Prostate gland (tissue), 2 donors: ENCODE results near the gene LNX1. TPM values are rescaled to one million over a fixed set of nuclear protein-coding genes. Genes with fewer than 3 reads are reported as not detected.

Experiments
- DNase-seq: peaks from one replicate; pipeline ENCODE4 v3.0.0-alpha.2; 2019; ENCODE audit warnings: low spot score
- H3K27ac ChIP-seq, 2 donors: fragments of 200-600 bp; sonication (generic); 2 replicates each; pipeline ENCODE4 v1.5.1; 2017 to 2019
- H3K27me3 ChIP-seq: fragments of 200-600 bp; sonication (generic); replicated peaks from 2 replicates; pipeline ENCODE4 v1.5.1; 2019; ENCODE audit not compliant: insufficient read depth
- H3K36me3 ChIP-seq, 2 donors: fragments of 200-600 bp; sonication (generic); 1 replicate in 1 of 2; 2 replicates in 1 of 2; pipeline versions ENCODE4 v1.5.1 to v1.8.1; 2017 to 2019
- H3K4me1 ChIP-seq: fragments of 200-600 bp; sonication (generic); replicated peaks from 2 replicates; pipeline ENCODE4 v1.5.1; 2019
- H3K4me3 ChIP-seq, 2 donors: fragments of 200-600 bp; sonication (generic); 2 replicates each; pipeline ENCODE4 v1.5.1; 2017 to 2019
- H3K9me3 ChIP-seq: fragments of 200-600 bp; sonication (generic); 2 replicates; pipeline ENCODE4 v1.5.1; 2017
- CTCF ChIP-seq, 4 experiments: fragments of 200-600 bp in 2 of 4; fragments of 450-650 bp in 2 of 4; sonication (generic) in 2 of 4; IDR thresholded peaks; 1 replicate in 3 of 4; 2 replicates in 1 of 4; pipeline ENCODE4 v1.5.1; 2016 to 2019; ENCODE audit warnings: antibody characterized with exemption in 4 of 4, mild to moderate bottlenecking in 2 of 4, moderate library complexity in 2 of 4
- POLR2A ChIP-seq: fragments of 450-650 bp; IDR thresholded peaks from one replicate; pipeline ENCODE4 v1.6.1; 2016; ENCODE audit warnings: antibody characterized with exemption, mild to moderate bottlenecking
- POLR2AphosphoS5 ChIP-seq: sonication (generic); formaldehyde crosslinking; IDR thresholded peaks from one replicate; pipeline ENCODE4 v1.6.1; 2017; ENCODE audit warnings: antibody characterized with exemption
- WGBS: methylation state at CpG from one replicate; pipeline ENCODE4 v1.1.5; 2018; 5-methylcytosine and 5-hydroxymethylcytosine counted together
- intact Hi-C: fragments of 100-400 bp; cut with DNase I; formaldehyde crosslinking; loops from one replicate; pipeline ENCODE4 v1.14.2; 2022
- total RNA-seq, 2 donors: library from RNA; depleted of rRNA; stranded (reverse); fragments of >200 nt; gene quantifications; one replicate each; pipeline ENCODE4 v1.1.0, GENCODE V29; 2016

The LNX1 gene
- total RNA-seq, 2 donors from 2014 or later, result 13.1 to 13.2 TPM

DNA sequence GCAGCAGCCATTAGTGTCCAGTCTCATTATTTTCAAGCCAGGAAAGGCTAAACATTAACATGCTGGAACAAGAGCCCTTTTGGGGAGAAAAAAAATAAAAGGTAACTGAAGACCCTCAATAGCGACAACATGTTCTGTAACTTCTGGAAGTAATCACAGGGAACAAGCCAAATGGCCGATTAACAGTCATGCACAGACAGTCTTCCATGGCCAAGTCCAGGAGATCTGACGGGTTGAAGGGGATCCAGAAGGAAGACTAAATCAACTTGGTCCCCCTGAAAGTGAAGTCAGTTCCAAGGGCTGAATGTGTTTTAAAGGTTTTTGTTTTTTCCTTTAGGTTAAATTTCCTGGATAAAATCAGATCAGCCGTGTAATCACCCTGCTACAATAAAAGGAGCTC lies 52.5 kb downstream of the LNX1 start:
- H3K4me3 ChIP-seq, result no peak overlapping the region
- 31% methylated on average over 4 of the region's 4 CpGs for whole genome bisulfite sequencing
- intact Hi-C loops, result no loop called here
- H3K27ac ChIP-seq, result no peak overlapping the region
- no peaks in the 10 kb centered on the region for H3K36me3 ChIP-seq
- DNase-seq, result no peak
- no peaks in the 10 kb centered on the region for H3K4me1 ChIP-seq
- H3K9me3 ChIP-seq, result no peaks in the 10 kb centered on the region
- TF ChIP-seq POLR2A (no peak), POLR2AphosphoS5 (no peak), CTCF (IDR thresholded peaks at IDR 0.05) (no peak)
- H3K27me3 ChIP-seq, result no peaks in the 10 kb centered on the region

DNA sequence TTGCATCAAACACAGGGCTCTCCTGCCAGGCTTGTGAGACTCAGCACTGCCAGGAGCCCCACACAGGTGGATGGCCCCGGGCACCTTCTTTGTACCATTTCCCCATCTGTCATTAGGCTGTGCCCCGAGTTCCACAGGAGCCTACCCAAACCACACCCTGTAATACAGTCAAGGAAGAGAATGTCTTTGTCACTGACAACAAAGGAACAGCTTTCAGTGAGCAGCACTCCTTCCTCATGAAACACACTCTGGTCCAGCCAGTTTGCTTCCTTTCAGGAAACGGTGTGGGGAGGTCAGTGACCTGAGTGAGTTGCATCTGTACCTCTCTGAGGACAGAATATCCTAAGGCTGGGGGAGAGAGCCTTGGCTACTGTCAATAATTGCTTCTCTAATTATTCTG lies 53.7 kb downstream of the LNX1 start:
- no peaks in the 10 kb centered on the region for H3K36me3 ChIP-seq
- H3K27ac ChIP-seq, result no peak overlapping the region
- no peaks in the 10 kb centered on the region for H3K4me1 ChIP-seq
- TF ChIP-seq POLR2AphosphoS5 (no peak), POLR2A (no peak), CTCF (IDR thresholded peaks at IDR 0.05) (no peak)
- no peaks in the 10 kb centered on the region for H3K9me3 ChIP-seq
- H3K27me3 ChIP-seq, result no peaks in the 10 kb centered on the region
- WGBS, result 44% methylated on average over 3 of the region's 3 CpGs
- no peak for DNase-seq
- no peak overlapping the region for H3K4me3 ChIP-seq
- intact Hi-C loops, result no loop called here

DNA sequence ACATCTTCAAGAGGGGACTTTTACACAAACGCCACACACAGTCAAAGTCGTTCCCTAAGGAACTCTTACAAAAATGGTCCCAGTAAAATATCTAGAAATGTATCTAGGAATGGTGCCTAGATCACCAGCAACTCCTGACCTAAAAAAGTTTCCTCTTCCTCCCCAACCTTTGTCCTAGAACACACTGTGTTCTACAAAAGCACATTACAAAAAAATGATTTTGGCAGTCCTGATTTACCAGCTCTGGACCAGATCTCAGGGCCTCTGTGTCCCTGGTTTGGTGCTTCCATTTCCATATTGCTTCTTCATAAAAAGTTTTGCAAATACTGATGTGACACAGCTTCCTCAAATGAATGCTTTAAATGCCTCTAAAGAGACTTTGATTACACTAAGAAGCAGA lies 55.0 kb downstream of the LNX1 start:
- H3K27ac ChIP-seq, result no peak overlapping the region
- no peaks in the 10 kb centered on the region for H3K9me3 ChIP-seq
- H3K4me3 ChIP-seq, result no peak overlapping the region
- no peaks in the 10 kb centered on the region for H3K4me1 ChIP-seq
- TF ChIP-seq POLR2AphosphoS5, result peak; percentile 59
- TF ChIP-seq POLR2A, result no peak
- H3K27me3 ChIP-seq, result no peaks in the 10 kb centered on the region
- DNase-seq, result no peak
- no peaks in the 10 kb centered on the region for H3K36me3 ChIP-seq
- 48% methylated on average over 2 of the region's 2 CpGs for WGBS
- intact Hi-C loops, result no loop called here

DNA sequence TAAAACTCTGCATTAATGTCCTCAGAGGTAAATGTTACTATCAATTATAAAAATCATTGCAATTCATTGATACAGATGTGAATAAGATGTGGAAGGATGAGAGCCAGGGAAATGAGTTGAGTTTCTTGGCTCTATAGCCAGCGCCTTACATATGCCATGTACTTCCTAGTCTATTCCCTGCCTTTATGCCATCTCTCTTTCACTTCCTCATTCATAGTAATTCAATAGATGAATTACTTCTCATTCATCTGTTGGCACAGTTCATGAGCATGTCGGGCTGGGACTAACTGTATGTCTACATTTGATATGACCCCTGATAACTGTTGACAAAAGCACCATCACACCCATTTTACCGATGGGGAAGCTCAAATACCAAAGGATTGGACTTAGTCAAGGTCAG lies 55.7 kb downstream of the LNX1 start:
- WGBS, result 56% methylated on average over 3 of the region's 3 CpGs
- Histone ChIP-seq H3K27me3 (no peaks in the 10 kb centered on the region), H3K9me3 (no peaks in the 10 kb centered on the region), H3K4me3 (no peak overlapping the region), H3K27ac (no peak overlapping the region), H3K36me3 (no peaks in the 10 kb centered on the region), H3K4me1 (no peaks in the 10 kb centered on the region)
- DNase-seq, result no peak
- TF ChIP-seq POLR2A (no peak), POLR2AphosphoS5 (no peak), CTCF (IDR thresholded peaks at IDR 0.05) (no peak)
- intact Hi-C loops, result no loop called here

- intact Hi-C loops, result no loop called here
- 65% methylated on average over 2 of the region's 2 CpGs for WGBS
- no peaks in the 10 kb centered on the region for H3K9me3 ChIP-seq
- no peak overlapping the region for H3K27ac ChIP-seq
- H3K36me3 ChIP-seq, result no peaks in the 10 kb centered on the region
- H3K27me3 ChIP-seq, result no peaks in the 10 kb centered on the region
- no peak for TF ChIP-seq POLR2A
- no peak for TF ChIP-seq POLR2AphosphoS5
- no peak for TF ChIP-seq CTCF (IDR thresholded peaks at IDR 0.05)
- H3K4me1 ChIP-seq, result no peaks in the 10 kb centered on the region
- no peak overlapping the region for H3K4me3 ChIP-seq
- DNase-seq, result no peak
Observed at GRCh38 chr4:53534684-53535083, 56.6 kb downstream of the LNX1 start.
